HT-29 (cell line): ENCODE results near the gene PRM3. TPM values are rescaled to one million over a fixed set of nuclear protein-coding genes. Genes with fewer than 3 reads are reported as not detected.

Source experiments
- DNase-seq: peaks from one replicate; pipeline ENCODE4 v3.0.0-alpha.2; 2015; ENCODE audit warnings: low spot score
- small RNA-seq: library from RNA; depleted of rRNA; stranded (forward); fragments of <200 nt; gene quantifications from one replicate; pipeline ENCODE3, GENCODE V24; 2014
- total RNA-seq: library from RNA; depleted of rRNA; stranded (reverse); fragments of >200 nt; shearing (Covaris generic); gene quantifications from 2 replicates; pipeline ENCODE4 v1.2.3, GENCODE V29; 2014; rRNA removed

Gene PRM3
- total RNA-seq, 1 experiment from 2014 or later = not detected

DNA sequence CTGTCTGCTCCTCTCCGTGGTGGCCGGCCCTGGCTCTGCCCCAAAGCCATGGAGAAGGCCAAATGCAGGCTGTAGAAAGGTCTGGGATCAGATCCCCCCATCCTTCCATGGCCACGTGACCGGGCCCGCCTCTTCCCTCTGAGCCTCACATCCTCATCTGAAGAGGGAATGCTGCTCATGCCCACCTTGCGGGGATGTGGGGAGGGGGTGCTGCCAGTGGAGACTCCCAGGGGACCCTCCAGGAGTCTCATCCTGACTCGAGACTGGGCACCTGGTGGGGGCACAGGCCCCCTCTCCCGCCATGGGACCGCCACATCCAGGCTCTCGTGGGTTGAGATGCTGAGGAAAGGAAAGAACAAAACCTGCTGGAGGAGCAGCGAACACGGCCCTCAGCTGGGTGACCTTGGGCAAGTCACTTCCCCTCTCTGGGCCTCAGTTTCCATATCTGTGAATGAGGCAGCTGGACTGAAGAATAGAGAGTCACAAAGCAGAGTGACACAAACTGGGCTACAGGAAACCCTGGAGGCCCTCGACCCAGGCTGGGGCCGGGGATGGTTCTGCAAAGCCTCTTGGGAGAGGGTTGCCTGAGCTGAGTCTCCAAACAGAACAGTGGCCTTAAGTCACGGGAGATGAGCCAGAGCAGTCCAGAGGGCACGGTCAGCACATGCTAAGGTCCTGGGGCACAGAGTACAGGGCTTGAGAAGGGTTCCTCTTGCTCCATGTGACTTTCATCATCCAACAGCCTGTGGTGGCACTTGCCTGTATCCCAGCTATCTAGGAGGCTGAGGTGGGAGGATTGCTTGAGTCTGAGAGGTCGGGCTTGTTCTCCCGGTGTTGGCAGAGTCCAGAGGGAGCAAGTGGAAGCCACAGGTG, 47.5 kb downstream of the PRM3 start:
- no peak for DNase-seq

- DNase-seq = no peak
Observed at GRCh38 chr16:11224894-11225676, 48.3 kb downstream of the PRM3 start.

- no peak for DNase-seq
Observed at GRCh38 chr16:11224096-11224893, 49.1 kb downstream of the PRM3 start.

Small RNAs within 50 kb of the gene (small RNA-seq; reads per million reads assigned to genes)
- gene MIR548H2 = not detected
- gene RF00019 = not detected
- not detected for gene RF00554

Other genes with a start within 250 kb of the PRM3 start
- 1.2 and 1.3 TPM in 2 replicates for gene SOCS1, start 17.4 kb downstream of the PRM3 start, total RNA-seq
- not detected in 2 replicates for gene TNP2, start 4.3 kb downstream of the PRM3 start, total RNA-seq
- gene PRM2, start 2.9 kb upstream of the PRM3 start, total RNA-seq = not detected in 2 replicates
- gene PRM1, start 7.7 kb upstream of the PRM3 start, total RNA-seq = not detected in 2 replicates
- gene RMI2, start 71.8 kb upstream of the PRM3 start, total RNA-seq = 15.8 and 20.9 TPM in 2 replicates